CD14-positive monocyte (primary cell): Measurements from ENCODE around the gene CRHR2. TPM values are rescaled to one million over a fixed set of nuclear protein-coding genes. Genes with fewer than 3 reads are reported as not detected.

Source experiments
- DNase-seq, 3 donors: peaks; one replicate each; pipeline ENCODE4 v3.0.0-alpha.2; 2011 to 2022
- H2AFZ ChIP-seq: 2 replicates; pipeline ENCODE4 v1.6.0; 2012; ENCODE audit warnings: mild to moderate bottlenecking, low read depth, low read length, inconsistent platforms; ENCODE audit not compliant: insufficient read depth, poor library complexity, severe bottlenecking
- H3K27ac ChIP-seq, 2 donors: 1 replicate in 1 of 2; 2 replicates in 1 of 2; pipeline ENCODE4 v1.5.1; 2012 to 2013; ENCODE audit warnings: low read length in 2 of 2, control low read depth in 1 of 2, inconsistent platforms in 1 of 2, low read depth in 1 of 2, mild to moderate bottlenecking in 1 of 2
- H3K27me3 ChIP-seq, 2 donors: one replicate each; pipeline versions ENCODE4 v1.6.0 to v1.6.1; 2011 to 2013; ENCODE audit warnings: low read length in 2 of 2; ENCODE audit not compliant: control insufficient read depth in 2 of 2, insufficient read depth in 2 of 2
- H3K36me3 ChIP-seq, 2 donors: replicated peaks in 1 of 2; 1 replicate in 1 of 2; 2 replicates in 1 of 2; pipeline versions ENCODE4 v1.5.1 to v1.6.1; 2012 to 2013; ENCODE audit warnings: low read length in 2 of 2, control low read depth in 1 of 2, inconsistent platforms in 1 of 2, mild to moderate bottlenecking in 1 of 2; ENCODE audit not compliant: insufficient read depth in 2 of 2, control insufficient read depth in 1 of 2
- H3K4me1 ChIP-seq, 2 donors: 1 replicate in 1 of 2; 2 replicates in 1 of 2; pipeline versions ENCODE4 v1.5.1 to v1.6.1; 2012 to 2013; ENCODE audit warnings: low read length in 2 of 2, control low read depth in 1 of 2, inconsistent platforms in 1 of 2, mild to moderate bottlenecking in 1 of 2, moderate library complexity in 1 of 2; ENCODE audit not compliant: insufficient read depth in 2 of 2, control insufficient read depth in 1 of 2
- H3K4me2 ChIP-seq: replicated peaks from 2 replicates; pipeline ENCODE3; 2012; ENCODE audit warnings: low read length, moderate library complexity, mild to moderate bottlenecking; ENCODE audit not compliant: poor library complexity, severe bottlenecking; ENCODE audit errors: extremely low read depth
- H3K4me3 ChIP-seq, 3 experiments: fragments of 200-600 bp in 1 of 3; sonication (generic) in 1 of 3; replicated peaks in 1 of 3; 1 replicate in 2 of 3; 2 replicates in 1 of 3; pipeline ENCODE4 v1.5.1; 2011 to 2013; ENCODE audit warnings: low read length in 3 of 3, mild to moderate bottlenecking in 3 of 3, control low read depth in 2 of 3, low read depth in 2 of 3, inconsistent platforms in 1 of 3, moderate library complexity in 1 of 3
- H3K79me2 ChIP-seq: 2 replicates; pipeline ENCODE4 v1.6.0; 2012; ENCODE audit warnings: mild to moderate bottlenecking, control low read depth, inconsistent platforms, low read length, moderate library complexity; ENCODE audit not compliant: insufficient read depth
- H3K9ac ChIP-seq: 2 replicates; pipeline ENCODE4 v1.6.0; 2017; ENCODE audit warnings: low read length, mild to moderate bottlenecking; ENCODE audit not compliant: insufficient read depth, poor library complexity, severe bottlenecking
- H3K9me3 ChIP-seq, 2 donors: replicated peaks in 1 of 2; 1 replicate in 1 of 2; 2 replicates in 1 of 2; pipeline versions ENCODE4 v1.5.1 to v1.6.1; 2012 to 2013; ENCODE audit warnings: low read length in 2 of 2, control low read depth in 1 of 2; ENCODE audit not compliant: control insufficient read depth in 1 of 2, insufficient read depth in 1 of 2
- H4K20me1 ChIP-seq: 2 replicates; pipeline ENCODE4 v1.6.0; 2012; ENCODE audit warnings: mild to moderate bottlenecking, low read length, control low read depth, moderate library complexity; ENCODE audit not compliant: insufficient read depth
- H3K27ac Mint-ChIP-seq, 7 donors: one replicate each; pipeline ENCODE4 v1.8.0; 2020; ENCODE audit warnings: mild to moderate bottlenecking in 7 of 7, mixed read lengths in 7 of 7, moderate library complexity in 6 of 7, inconsistent platforms in 2 of 7
- H3K27me3 Mint-ChIP-seq, 3 donors: one replicate each; pipeline ENCODE4 v1.8.0; 2021 to 2022; ENCODE audit warnings: low read depth in 3 of 3, mild to moderate bottlenecking in 3 of 3, mixed read lengths in 3 of 3, moderate library complexity in 3 of 3, inconsistent platforms in 1 of 3
- H3K36me3 Mint-ChIP-seq, 2 donors: one replicate each; pipeline ENCODE4 v1.8.0; 2020; ENCODE audit warnings: mixed read lengths in 2 of 2, inconsistent platforms in 1 of 2, mild to moderate bottlenecking in 1 of 2
- H3K4me1 Mint-ChIP-seq: one replicate; pipeline ENCODE4 v1.8.0; 2020; ENCODE audit warnings: mild to moderate bottlenecking, mixed read lengths
- H3K4me3 Mint-ChIP-seq, 2 donors: one replicate each; pipeline ENCODE4 v1.8.0; 2020; ENCODE audit warnings: mild to moderate bottlenecking in 2 of 2, mixed read lengths in 2 of 2, moderate library complexity in 1 of 2
- H3K9me3 Mint-ChIP-seq, 7 donors: one replicate each; pipeline ENCODE4 v1.8.0; 2020 to 2022; ENCODE audit warnings: mixed read lengths in 7 of 7, mild to moderate bottlenecking in 6 of 7, moderate library complexity in 6 of 7, inconsistent platforms in 2 of 7
- CTCF ChIP-seq: fragments of 200-600 bp; IDR thresholded peaks from one replicate; pipeline ENCODE4 v1.8.0; 2022; ENCODE audit warnings: antibody characterized with exemption, mild to moderate bottlenecking
- WGBS: methylation state at CpG from one replicate; pipeline ENCODE4 v1.1.5; 2013; ENCODE audit warnings: missing lambda C conversion rate; ENCODE audit not compliant: insufficient coverage; 5-methylcytosine and 5-hydroxymethylcytosine counted together
- intact Hi-C, 2 donors: fragments of 100-400 bp; cut with micrococcal nuclease; formaldehyde crosslinking; loops; one replicate each; pipeline versions ENCODE4 v1.15.0 to v1.15.1; 2023
- polyA plus RNA-seq, 3 donors: library from polyadenylated mRNA; depleted of rRNA in 1 of 3; unstranded in 2 of 3; stranded (reverse) in 1 of 3; fragments of 300-500 nt in 2 of 3; fragments of >200 nt in 1 of 3; fragmentation: Illumina TruSeq in 2 of 3; gene quantifications; 1 replicate in 2 of 3; 2 replicates in 1 of 3; pipeline ENCODE4 v1.2.3, GENCODE V29; 2012 to 2021

Gene CRHR2
- polyA plus RNA-seq, 3 donors: not detected

GRCh38 chr7:30717181-30717580 is 34.9 kb upstream of the CRHR2 start:
- no peaks in the 10 kb centered on the region for H3K36me3 Mint-ChIP-seq
- no peaks in the 10 kb centered on the region for H3K36me3 ChIP-seq

GRCh38 chr7:30714129-30714528 is 31.9 kb upstream of the CRHR2 start:
- Mint-ChIP-seq H3K36me3 (no peaks in the 10 kb centered on the region), H3K27me3 (no peaks in the 10 kb centered on the region), H3K4me3 (no peak overlapping the region), H3K27ac (no peak overlapping the region), H3K9me3 (peaks cover 9 to 26% (median 18%) of the 10 kb centered on the region in 7 donors), H3K4me1 (no peaks in the 10 kb centered on the region)
- no peak overlapping the region for H3K9ac ChIP-seq
- intact Hi-C loops: no loop called here
- H3K27ac ChIP-seq: no peak overlapping the region
- no peaks in the 10 kb centered on the region for H3K27me3 ChIP-seq
- H3K36me3 ChIP-seq: no peaks in the 10 kb centered on the region
- no peaks in the 10 kb centered on the region for H3K79me2 ChIP-seq
- H3K9me3 ChIP-seq: peaks cover 17 to 21% of the 10 kb centered on the region in 2 donors
- TF ChIP-seq CTCF: no peak
- no CpG with 5 or more reads among the region's 1 CpG for WGBS
- no peaks in the 10 kb centered on the region for H3K4me1 ChIP-seq
- no peak overlapping the region for H3K4me2 ChIP-seq
- no peak for DNase-seq
- H3K4me3 ChIP-seq: no peak overlapping the region
- H4K20me1 ChIP-seq: no peaks in the 10 kb centered on the region
- H2AFZ ChIP-seq: no peak overlapping the region

More at GRCh38 chr7:30717181-30717580, 34.9 kb upstream of the CRHR2 start:
- intact Hi-C loops: no loop called here
- H3K4me1 ChIP-seq: no peaks in the 10 kb centered on the region
- Mint-ChIP-seq H3K4me1 (no peaks in the 10 kb centered on the region), H3K4me3 (no peak overlapping the region), H3K9me3 (peaks cover 16 to 36% (median 24%) of the 10 kb centered on the region in 7 donors), H3K27me3 (no peaks in the 10 kb centered on the region), H3K27ac (no peak overlapping the region)
- 83% methylated on average over 2 of the region's 2 CpGs for WGBS
- TF ChIP-seq CTCF: no peak
- H3K79me2 ChIP-seq: no peaks in the 10 kb centered on the region
- no peak overlapping the region for H2AFZ ChIP-seq
- DNase-seq: no peak
- no peaks in the 10 kb centered on the region for H3K27me3 ChIP-seq
- peaks cover 22 to 28% of the 10 kb centered on the region in 2 donors for H3K9me3 ChIP-seq
- no peak overlapping the region for H3K27ac ChIP-seq
- H3K9ac ChIP-seq: no peak overlapping the region
- no peak overlapping the region for H3K4me2 ChIP-seq
- H3K4me3 ChIP-seq: no peak overlapping the region
- no peaks in the 10 kb centered on the region for H4K20me1 ChIP-seq
